ENCODE results near the gene DFFB.

DFFB gene

DNA sequence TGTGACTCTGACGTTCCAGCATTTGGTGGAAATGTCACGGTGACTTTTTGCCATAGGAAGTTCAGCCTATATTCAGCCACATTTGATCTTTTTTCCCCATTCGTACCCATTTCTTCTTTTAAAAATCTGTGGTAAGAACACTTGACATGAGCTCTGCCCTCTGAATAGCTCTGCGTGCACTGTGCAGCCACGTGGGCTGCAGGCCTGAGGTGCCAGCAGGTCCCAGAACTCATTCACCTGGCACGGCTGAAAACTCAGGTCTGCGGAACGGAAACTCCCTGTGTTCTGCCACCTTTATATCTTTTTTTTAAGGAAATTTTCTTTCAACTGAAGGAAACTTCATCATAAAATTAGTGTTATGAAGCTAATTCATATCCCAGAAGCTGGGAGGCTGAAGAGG lies 28.9 kb upstream of the DFFB start:
- Histone ChIP-seq H3K4me1 (ENCODE audit: insufficient read depth, low read length, poor library complexity, severe bottlenecking) (no peaks in the 10 kb centered on the region), H3K9me2 (replicated peaks; ENCODE audit: low read depth, low read length) (no peaks in the 10 kb centered on the region), H3K79me2 (ENCODE audit: insufficient read depth, low read length) (no peaks in the 10 kb centered on the region), H3K27me3 (ENCODE audit: insufficient read depth, low read length, poor library complexity, severe bottlenecking) (no peaks in the 10 kb centered on the region), H3F3A (ENCODE audit: low read depth) (no peaks in the 10 kb centered on the region), H3K4me2 (ENCODE audit: low read depth, low read length, poor library complexity, severe bottlenecking) (no peak overlapping the region), H2AFZ (ENCODE audit: low read length) (no peak overlapping the region), H3K36me3 (ENCODE audit: insufficient read depth, low read length) (peaks cover 9% of the 10 kb centered on the region; the same call in 1 of the 2 replicates), H3K9me3 (ENCODE audit: insufficient read depth, low read depth, low read length) (no peaks in the 10 kb centered on the region), H3K4me3 (ENCODE audit: low read length, poor library complexity, severe bottlenecking) (no peak overlapping the region), H3K9ac (ENCODE audit: low read depth, low read length, poor library complexity, severe bottlenecking) (no peak overlapping the region), H4K20me1 (ENCODE audit: insufficient read depth, low read length, poor library complexity, severe bottlenecking) (no peaks in the 10 kb centered on the region)
- TF ChIP-seq, protein P1, sequence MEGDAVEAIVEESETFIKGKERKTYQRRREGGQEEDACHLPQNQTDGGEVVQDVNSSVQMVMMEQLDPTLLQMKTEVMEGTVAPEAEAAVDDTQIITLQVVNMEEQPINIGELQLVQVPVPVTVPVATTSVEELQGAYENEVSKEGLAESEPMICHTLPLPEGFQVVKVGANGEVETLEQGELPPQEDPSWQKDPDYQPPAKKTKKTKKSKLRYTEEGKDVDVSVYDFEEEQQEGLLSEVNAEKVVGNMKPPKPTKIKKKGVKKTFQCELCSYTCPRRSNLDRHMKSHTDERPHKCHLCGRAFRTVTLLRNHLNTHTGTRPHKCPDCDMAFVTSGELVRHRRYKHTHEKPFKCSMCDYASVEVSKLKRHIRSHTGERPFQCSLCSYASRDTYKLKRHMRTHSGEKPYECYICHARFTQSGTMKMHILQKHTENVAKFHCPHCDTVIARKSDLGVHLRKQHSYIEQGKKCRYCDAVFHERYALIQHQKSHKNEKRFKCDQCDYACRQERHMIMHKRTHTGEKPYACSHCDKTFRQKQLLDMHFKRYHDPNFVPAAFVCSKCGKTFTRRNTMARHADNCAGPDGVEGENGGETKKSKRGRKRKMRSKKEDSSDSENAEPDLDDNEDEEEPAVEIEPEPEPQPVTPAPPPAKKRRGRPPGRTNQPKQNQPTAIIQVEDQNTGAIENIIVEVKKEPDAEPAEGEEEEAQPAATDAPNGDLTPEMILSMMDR (conservative IDR thresholded peaks at IDR 0.05; ENCODE audit: low read length) = no peak
- TF ChIP-seq EZH2phosphoT487 (IDR thresholded peaks at IDR 0.05; ENCODE audit: borderline replicate concordance) = no peak

DNA sequence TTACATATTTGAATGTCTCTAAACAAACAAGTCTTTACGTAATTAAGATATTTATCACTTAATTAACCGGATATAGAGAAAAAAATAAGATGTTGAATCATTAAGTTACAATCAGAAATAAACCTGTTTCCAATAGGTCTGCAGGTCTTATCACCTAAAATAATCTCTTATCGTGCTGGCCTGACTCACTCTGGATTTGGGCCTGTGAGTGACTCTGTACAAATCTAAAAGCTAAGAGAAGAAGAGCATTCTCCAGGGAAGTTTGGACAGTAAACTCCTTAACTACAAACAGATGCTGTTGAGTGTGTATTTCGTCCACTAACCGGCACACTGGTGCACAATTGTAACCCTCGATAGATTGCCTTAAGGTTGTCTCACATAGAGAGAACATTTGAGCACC lies 25.6 kb upstream of the DFFB start:
- H4K20me1 ChIP-seq (ENCODE audit: insufficient read depth, low read length, poor library complexity, severe bottlenecking) = no peaks in the 10 kb centered on the region
- H3K4me2 ChIP-seq (ENCODE audit: low read depth, low read length, poor library complexity, severe bottlenecking) = no peak overlapping the region
- H3K9me3 ChIP-seq (ENCODE audit: insufficient read depth, low read depth, low read length) = no peaks in the 10 kb centered on the region

DNA sequence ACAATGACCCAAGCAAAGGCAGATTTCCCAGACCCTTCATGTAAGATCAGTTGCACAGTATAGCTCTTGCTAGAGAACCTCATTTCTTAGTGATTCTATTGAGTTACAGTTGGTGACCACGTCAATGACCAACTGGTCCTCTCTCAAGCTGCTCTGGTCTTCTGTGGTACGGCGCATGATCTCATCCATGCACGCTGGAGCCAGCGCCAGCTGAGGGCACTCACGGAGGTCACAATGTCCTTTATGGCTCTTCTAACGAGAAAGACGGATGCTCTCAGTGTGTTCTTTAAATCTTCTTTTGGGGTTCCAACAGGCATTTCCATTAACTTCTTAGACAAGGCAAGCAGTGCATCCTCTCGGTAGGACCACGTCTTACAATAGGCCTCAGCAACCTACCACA lies 22.6 kb upstream of the DFFB start:
- H3K36me3 ChIP-seq (ENCODE audit: insufficient read depth, low read length) = peaks cover 10% of the 10 kb centered on the region; the same call in 1 of the 2 replicates
- H3K9me2 ChIP-seq (replicated peaks; ENCODE audit: low read depth, low read length) = no peaks in the 10 kb centered on the region
- no peaks in the 10 kb centered on the region for H3K4me1 ChIP-seq (ENCODE audit: insufficient read depth, low read length, poor library complexity, severe bottlenecking)
- no peaks in the 10 kb centered on the region for H3K27me3 ChIP-seq (ENCODE audit: insufficient read depth, low read length, poor library complexity, severe bottlenecking)
- H3K9ac ChIP-seq (ENCODE audit: low read depth, low read length, poor library complexity, severe bottlenecking) = no peak overlapping the region
- no peak for TF ChIP-seq EZH2phosphoT487 (IDR thresholded peaks at IDR 0.05; ENCODE audit: borderline replicate concordance)
- TF ChIP-seq, protein P1 (conservative IDR thresholded peaks at IDR 0.05; ENCODE audit: low read length) = no peak
- H3F3A ChIP-seq (ENCODE audit: low read depth) = no peaks in the 10 kb centered on the region
- H3K79me2 ChIP-seq (ENCODE audit: insufficient read depth, low read length) = no peaks in the 10 kb centered on the region
- no peak overlapping the region for H3K4me2 ChIP-seq (ENCODE audit: low read depth, low read length, poor library complexity, severe bottlenecking)
- H2AFZ ChIP-seq (ENCODE audit: low read length) = no peak overlapping the region
- no peaks in the 10 kb centered on the region for H3K9me3 ChIP-seq (ENCODE audit: insufficient read depth, low read depth, low read length)
- no peak overlapping the region for H3K4me3 ChIP-seq (ENCODE audit: low read length, poor library complexity, severe bottlenecking)
- no peaks in the 10 kb centered on the region for H4K20me1 ChIP-seq (ENCODE audit: insufficient read depth, low read length, poor library complexity, severe bottlenecking)

More for the DNA sequence above, 25.6 kb upstream of the DFFB start:
- Histone ChIP-seq H3K4me3 (ENCODE audit: low read length, poor library complexity, severe bottlenecking) (no peak overlapping the region), H3K9me2 (replicated peaks; ENCODE audit: low read depth, low read length) (no peaks in the 10 kb centered on the region), H3K36me3 (ENCODE audit: insufficient read depth, low read length) (peaks cover 5% of the 10 kb centered on the region; the same call in 1 of the 2 replicates), H3K27me3 (ENCODE audit: insufficient read depth, low read length, poor library complexity, severe bottlenecking) (no peaks in the 10 kb centered on the region), H3K9ac (ENCODE audit: low read depth, low read length, poor library complexity, severe bottlenecking) (no peak overlapping the region), H3K4me1 (ENCODE audit: insufficient read depth, low read length, poor library complexity, severe bottlenecking) (no peaks in the 10 kb centered on the region), H3K79me2 (ENCODE audit: insufficient read depth, low read length) (no peaks in the 10 kb centered on the region), H2AFZ (ENCODE audit: low read length) (no peak overlapping the region), H3F3A (ENCODE audit: low read depth) (no peaks in the 10 kb centered on the region)
- TF ChIP-seq, protein P1 (conservative IDR thresholded peaks at IDR 0.05; ENCODE audit: low read length) = no peak
- TF ChIP-seq EZH2phosphoT487 (IDR thresholded peaks at IDR 0.05; ENCODE audit: borderline replicate concordance) = no peak
